HL-60 (cell line): Measurements from ENCODE around the gene COPRS.

Experiments used
- CTCF ChIP-seq: IDR thresholded peaks from one replicate; pipeline ENCODE4 v1.5.1; 2011; ENCODE audit warnings: low read length, control low read depth, inconsistent platforms; ENCODE audit not compliant: insufficient read depth
- POLR2AphosphoS5 ChIP-seq: IDR thresholded peaks from 2 replicates; pipeline ENCODE4 v1.6.1; 2012; ENCODE audit warnings: low read depth
- REST ChIP-seq: IDR thresholded peaks from 2 replicates; pipeline ENCODE4 v1.6.1; 2012; ENCODE audit warnings: low read depth; ENCODE audit not compliant: insufficient replicate concordance
- SPI1 ChIP-seq: IDR thresholded peaks from 2 replicates; pipeline ENCODE4 v1.6.1; 2012; ENCODE audit warnings: low read depth, mild to moderate bottlenecking, borderline replicate concordance

GRCh38 chr17:31830971-31831858 is 27.8 kb downstream of the COPRS start:
- TF ChIP-seq CTCF: no peak
- TF ChIP-seq POLR2AphosphoS5: no peak
- TF ChIP-seq REST: no peak
- no peak for TF ChIP-seq SPI1
